IMR-90 (cell line): ENCODE results near the gene DNM3. TPM values are rescaled to one million over a fixed set of nuclear protein-coding genes. Genes with fewer than 3 reads are reported as not detected.

Experiments used
- ATAC-seq: fragments of 200-7000 bp; cut with Tn5 transposase; 2 replicates; pipeline ENCODE4 v1.9.1; 2020; ENCODE audit warnings: low read depth, mild to moderate bottlenecking, moderate library complexity
- BruUV-seq: library from RNA; stranded (reverse); fragments of 400-500 nt; replicated peaks from 2 replicates; lab custom pipeline; 2021; lab: Mats Ljungman, UMichigan
- CTCF ChIA-PET: fragments of 300-600 bp; formaldehyde crosslinking; extraction: SDS; loops from one replicate; lab custom pipeline; 2021; ENCODE audit warnings: antibody characterized with exemption; lab: Yijun Ruan, JAX
- POLR2A ChIA-PET: fragments of 300-600 bp; sonication (Branson Sonifier 250); formaldehyde crosslinking; loops from one replicate; lab custom pipeline; 2022; ENCODE audit warnings: antibody characterized with exemption; ENCODE audit not compliant: unreplicated experiment; lab: Charles Lee
- DNase-seq: peaks from one replicate; pipeline ENCODE4 v3.0.0; 2013
- H2AFZ ChIP-seq: replicated peaks from 2 replicates; pipeline ENCODE3; 2013; ENCODE audit warnings: low read length, mild to moderate bottlenecking; ENCODE audit not compliant: poor library complexity
- H2AK5ac ChIP-seq: 2 replicates; pipeline ENCODE4 v1.6.1; 2013; ENCODE audit warnings: low read depth, low read length, inconsistent platforms
- H2AK9ac ChIP-seq: replicated peaks from 2 replicates; pipeline ENCODE3; 2013; ENCODE audit warnings: mild to moderate bottlenecking, low read depth, low read length, moderate library complexity; ENCODE audit not compliant: poor library complexity
- H2BK120ac ChIP-seq: 2 replicates; pipeline ENCODE4 v1.6.1; 2013; ENCODE audit warnings: low read depth, low read length, inconsistent platforms
- H2BK15ac ChIP-seq: 3 replicates; pipeline ENCODE4 v1.6.1; 2013; ENCODE audit warnings: low read depth, low read length, inconsistent platforms
- H2BK20ac ChIP-seq: 2 replicates; pipeline ENCODE4 v1.6.1; 2013; ENCODE audit warnings: low read depth, mild to moderate bottlenecking, inconsistent platforms, low read length, moderate library complexity
- H2BK5ac ChIP-seq: 2 replicates; pipeline ENCODE4 v1.6.1; 2013; ENCODE audit warnings: mild to moderate bottlenecking, low read depth, low read length, inconsistent platforms; ENCODE audit not compliant: poor library complexity, severe bottlenecking
- H3K14ac ChIP-seq: replicated peaks from 2 replicates; pipeline ENCODE4 v1.6.1; 2013; ENCODE audit warnings: low read depth, low read length, inconsistent platforms
- H3K18ac ChIP-seq: 2 replicates; pipeline ENCODE4 v1.6.1; 2013; ENCODE audit warnings: low read depth, low read length, control low read depth
- H3K23ac ChIP-seq: 2 replicates; pipeline ENCODE4 v1.6.1; 2013; ENCODE audit warnings: low read depth, low read length, inconsistent platforms
- H3K27ac ChIP-seq: 2 replicates; pipeline ENCODE4 v1.5.1; 2013; ENCODE audit warnings: mild to moderate bottlenecking, control low read depth, low read length; ENCODE audit not compliant: insufficient read depth
- H3K27me3 ChIP-seq: 2 replicates; pipeline ENCODE4 v1.6.1; 2013; ENCODE audit warnings: low read length; ENCODE audit not compliant: control insufficient read depth, insufficient read depth
- H3K36me3 ChIP-seq: 2 replicates; pipeline ENCODE4 v1.6.1; 2013; ENCODE audit warnings: low read length, mixed read lengths; ENCODE audit not compliant: control insufficient read depth, insufficient read depth
- H3K4ac ChIP-seq: 2 replicates; pipeline ENCODE4 v1.6.1; 2013; ENCODE audit warnings: low read depth, low read length, inconsistent platforms
- H3K4me1 ChIP-seq: 2 replicates; pipeline ENCODE4 v1.6.1; 2013; ENCODE audit warnings: low read length, mixed read lengths; ENCODE audit not compliant: control insufficient read depth, insufficient read depth
- H3K4me2 ChIP-seq: 2 replicates; pipeline ENCODE4 v1.6.1; 2013; ENCODE audit warnings: low read depth, mild to moderate bottlenecking, control low read depth, low read length, moderate library complexity
- H3K4me3 ChIP-seq: 2 replicates; pipeline ENCODE4 v1.5.1; 2013; ENCODE audit warnings: low read depth, mild to moderate bottlenecking, control low read depth, low read length, moderate library complexity; ENCODE audit not compliant: insufficient read depth
- H3K56ac ChIP-seq: 2 replicates; pipeline ENCODE4 v1.6.1; 2013; ENCODE audit warnings: low read length, inconsistent platforms; ENCODE audit not compliant: insufficient read depth; ENCODE audit errors: extremely low read depth
- H3K79me1 ChIP-seq, 2 experiments: 2 replicates each; pipeline ENCODE4 v1.6.1; 2013; ENCODE audit warnings: low read length in 2 of 2, inconsistent platforms in 1 of 2, low read depth in 1 of 2
- H3K9ac ChIP-seq: 2 replicates; pipeline ENCODE4 v1.6.1; 2013; ENCODE audit warnings: low read depth, low read length, control low read depth
- H3K9me1 ChIP-seq: 2 replicates; pipeline ENCODE4 v1.6.1; 2013; ENCODE audit warnings: low read length, inconsistent platforms; ENCODE audit not compliant: insufficient read depth
- H3K9me3 ChIP-seq: 2 replicates; pipeline ENCODE4 v1.6.1; 2013; ENCODE audit warnings: low read length; ENCODE audit not compliant: control insufficient read depth, insufficient read depth
- H4K20me1 ChIP-seq: 2 replicates; pipeline ENCODE4 v1.6.1; 2013; ENCODE audit warnings: low read length, inconsistent platforms; ENCODE audit not compliant: insufficient read depth
- H4K5ac ChIP-seq: 2 replicates; pipeline ENCODE4 v1.6.1; 2013; ENCODE audit warnings: mild to moderate bottlenecking, low read depth, low read length, control low read depth
- H4K8ac ChIP-seq, 2 experiments: 2 replicates each; pipeline ENCODE4 v1.6.1; 2013; ENCODE audit warnings: low read depth in 2 of 2, low read length in 2 of 2, control low read depth in 1 of 2, inconsistent platforms in 1 of 2
- H4K91ac ChIP-seq: 2 replicates; pipeline ENCODE4 v1.6.1; 2013; ENCODE audit warnings: low read depth, low read length, inconsistent platforms; ENCODE audit not compliant: insufficient read depth
- BHLHE40 ChIP-seq: fragments of 150-350 bp; IDR thresholded peaks from 2 replicates; pipeline ENCODE4 v1.6.1; 2016; ENCODE audit warnings: mild to moderate bottlenecking, low read depth, low read length
- CEBPB ChIP-seq: IDR thresholded peaks from 2 replicates; pipeline ENCODE4 v1.6.1; 2012; ENCODE audit warnings: low read depth, low read length, improper control_type of control experiment
- CHD1 ChIP-seq: IDR thresholded peaks from 2 replicates; pipeline ENCODE4 v1.6.1; 2012; ENCODE audit warnings: low read depth, low read length, improper control_type of control experiment
- CTCF ChIP-seq: conservative IDR thresholded peaks from 2 replicates; pipeline ENCODE4 v1.5.1; 2012; ENCODE audit warnings: mild to moderate bottlenecking, low read depth, low read length, improper control_type of control experiment
- FOS ChIP-seq: fragments of 150-350 bp; IDR thresholded peaks from 2 replicates; pipeline ENCODE4 v1.6.1; 2016; ENCODE audit warnings: low read depth, low read length
- MAFK ChIP-seq: IDR thresholded peaks from 2 replicates; pipeline ENCODE4 v1.6.1; 2012; ENCODE audit warnings: low read depth, low read length, improper control_type of control experiment
- MAZ ChIP-seq: IDR thresholded peaks from 2 replicates; pipeline ENCODE4 v1.6.1; 2012; ENCODE audit warnings: low read depth, mild to moderate bottlenecking, low read length, improper control_type of control experiment, moderate library complexity, borderline replicate concordance
- MXI1 ChIP-seq: IDR thresholded peaks from 2 replicates; pipeline ENCODE4 v1.6.1; 2012; ENCODE audit warnings: low read depth, mild to moderate bottlenecking, low read length, moderate library complexity, borderline replicate concordance
- NFE2L2 ChIP-seq: fragments of 150-350 bp; IDR thresholded peaks from 2 replicates; pipeline ENCODE4 v1.6.1; 2016; ENCODE audit warnings: low read depth, mild to moderate bottlenecking, low read length
- POLR2A ChIP-seq: IDR thresholded peaks from 2 replicates; pipeline ENCODE4 v1.6.1; 2012; ENCODE audit warnings: mild to moderate bottlenecking, low read depth, low read length
- RAD21 ChIP-seq: IDR thresholded peaks from 2 replicates; pipeline ENCODE4 v1.6.1; 2012; ENCODE audit warnings: low read length, improper control_type of control experiment
- RCOR1 ChIP-seq: IDR thresholded peaks from 2 replicates; pipeline ENCODE4 v1.6.1; 2012; ENCODE audit warnings: mild to moderate bottlenecking, low read length, improper control_type of control experiment; ENCODE audit not compliant: insufficient replicate concordance
- RFX5 ChIP-seq: IDR thresholded peaks from 2 replicates; pipeline ENCODE4 v1.8.0; 2012; ENCODE audit warnings: low read depth, mild to moderate bottlenecking, low read length, moderate library complexity
- SMC3 ChIP-seq: fragments of 150-350 bp; IDR thresholded peaks from 2 replicates; pipeline ENCODE4 v1.6.1; 2016; ENCODE audit warnings: low read depth, mild to moderate bottlenecking, antibody characterized with exemption, low read length, moderate library complexity
- USF2 ChIP-seq: fragments of 150-350 bp; IDR thresholded peaks from 2 replicates; pipeline ENCODE4 v1.6.1; 2017; ENCODE audit warnings: mild to moderate bottlenecking, antibody characterized with exemption, low read length, low read depth
- WGBS, 2 experiments: methylation state at CpG; one replicate each; pipeline versions ENCODE4 v1.1.5 to v1.1.7; 2013; ENCODE audit warnings: missing lambda C conversion rate in 2 of 2; ENCODE audit not compliant: insufficient read length in 1 of 2; ENCODE audit errors: extremely low coverage in 2 of 2; 5-methylcytosine and 5-hydroxymethylcytosine counted together
- dilution Hi-C: fragments of 300-500 bp; cut with HindIII; formaldehyde crosslinking; loops from one replicate; pipeline ENCODE4 v1.14.3; 2018; ENCODE audit warnings: low sequenced_read_pairs; ENCODE audit not compliant: unreplicated experiment
- in situ Hi-C: fragments of 300-500 bp; cut with MboI; formaldehyde crosslinking; loops from 3 replicates; pipeline ENCODE4 v1.14.3; 2019; ENCODE audit warnings: low sequenced_read_pairs, inconsistent platforms, mixed read lengths
- intact Hi-C: fragments of 100-400 bp; cut with micrococcal nuclease; formaldehyde crosslinking; loops from 2 replicates; pipeline ENCODE4 v1.10.0; 2022
- polyA plus RNA-seq, 3 experiments: library from polyadenylated mRNA; depleted of rRNA; stranded (reverse); fragments of >200 nt; gene quantifications; 2 replicates each; pipeline ENCODE4 v1.2.3, GENCODE V29; 2012; ENCODE audit warnings: low replicate concordance in 1 of 3
- total RNA-seq: library from RNA; depleted of rRNA; stranded (reverse); fragments of >200 nt; gene quantifications from 2 replicates; pipeline ENCODE4 v1.2.3, GENCODE V29; 2012
- TF ChIP-seq, protein P1 (sequence below): fragments of 150-350 bp; IDR thresholded peaks from 2 replicates; pipeline ENCODE4 v1.6.1; 2016; ENCODE audit warnings: low read depth, mild to moderate bottlenecking, low read length, moderate library complexity, borderline replicate concordance

DNM3 gene
- total and polyA plus RNA-seq, 2 of the 4 experiments (the other 2 are of a cell fraction) = 0.36 TPM

GRCh38 chr1:172351754-172352161 is 510.5 kb downstream of the DNM3 start:
- Histone ChIP-seq H3K14ac (no peak overlapping the region), H3K56ac (no peak overlapping the region), H3K4ac (0 out of 2 replicates have a peak overlapping the region, but pooled peaks have one; percentile 17), H3K36me3 (no peaks in the 10 kb centered on the region), H2BK15ac (peak overlapping the region; percentile 16; the same call in 1 of the 3 replicates), H3K9ac (no peak overlapping the region), H4K91ac (no peak overlapping the region), H3K4me1 (peaks cover 7% of the 10 kb centered on the region), H2AK9ac (no peak overlapping the region), H2BK20ac (peak overlapping the region; percentile 7; the same call in 1 of the 2 replicates), H2AK5ac (no peak overlapping the region), H2AFZ (no peak overlapping the region), H4K20me1 (no peaks in the 10 kb centered on the region), H3K4me3 (no peak overlapping the region), H3K9me1 (0 out of 2 replicates have a peak, but pooled peaks cover 2% of the 10 kb centered on the region), H4K5ac (no peak overlapping the region), H3K79me1 (no peaks in the 10 kb centered on the region), H2BK120ac (0 out of 2 replicates have a peak overlapping the region, but pooled peaks have one; percentile 0), H3K27ac (peak overlapping the region; percentile 66; the same call in 1 of the 2 replicates), H3K27me3 (no peaks in the 10 kb centered on the region), H3K18ac (peak overlapping the region; percentile 42; the same call in 1 of the 2 replicates), H2BK5ac (no peak overlapping the region), H4K8ac (peak overlapping the region in 1 of 2 experiments; percentile 49; a peak in 1 of 4 replicates), H3K23ac (no peak overlapping the region), H3K9me3 (no peaks in the 10 kb centered on the region), H3K4me2 (peak overlapping the region; percentile 69)
- DNase-seq (peak; percentile 74), ATAC-seq (peak; percentile 66)
- TF ChIP-seq RCOR1 (no peak), NFE2L2 (no peak), RFX5 (no peak), MAZ (no peak), BHLHE40 (no peak), MAFK (no peak), FOS (no peak), SMC3 (no peak), USF2 (no peak), CHD1 (no peak), MXI1 (no peak), POLR2A (no peak), CEBPB (no peak), CTCF (no peak), RAD21 (no peak)
- TF ChIP-seq, protein P1, sequence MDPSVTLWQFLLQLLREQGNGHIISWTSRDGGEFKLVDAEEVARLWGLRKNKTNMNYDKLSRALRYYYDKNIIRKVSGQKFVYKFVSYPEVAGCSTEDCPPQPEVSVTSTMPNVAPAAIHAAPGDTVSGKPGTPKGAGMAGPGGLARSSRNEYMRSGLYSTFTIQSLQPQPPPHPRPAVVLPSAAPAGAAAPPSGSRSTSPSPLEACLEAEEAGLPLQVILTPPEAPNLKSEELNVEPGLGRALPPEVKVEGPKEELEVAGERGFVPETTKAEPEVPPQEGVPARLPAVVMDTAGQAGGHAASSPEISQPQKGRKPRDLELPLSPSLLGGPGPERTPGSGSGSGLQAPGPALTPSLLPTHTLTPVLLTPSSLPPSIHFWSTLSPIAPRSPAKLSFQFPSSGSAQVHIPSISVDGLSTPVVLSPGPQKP = no peak
- ChIA-PET POLR2A (no interaction called here), CTCF (no interaction called here)
- dilution Hi-C loops = no loop called here
- intact Hi-C loops = no loop called here
- no CpG with 5 or more reads among the region's 3 CpGs for WGBS, 2 experiments
- BruUV-seq = no TSS peak
- in situ Hi-C loops = no loop called here
